Measurements from ENCODE around the gene MRPL36. TPM values are rescaled to one million over a fixed set of nuclear protein-coding genes. Genes with fewer than 3 reads are reported as not detected.

MRPL36 gene
- total and polyA plus RNA-seq, 4 donors = 22.3 to 106 (median 56.3) TPM

DNA sequence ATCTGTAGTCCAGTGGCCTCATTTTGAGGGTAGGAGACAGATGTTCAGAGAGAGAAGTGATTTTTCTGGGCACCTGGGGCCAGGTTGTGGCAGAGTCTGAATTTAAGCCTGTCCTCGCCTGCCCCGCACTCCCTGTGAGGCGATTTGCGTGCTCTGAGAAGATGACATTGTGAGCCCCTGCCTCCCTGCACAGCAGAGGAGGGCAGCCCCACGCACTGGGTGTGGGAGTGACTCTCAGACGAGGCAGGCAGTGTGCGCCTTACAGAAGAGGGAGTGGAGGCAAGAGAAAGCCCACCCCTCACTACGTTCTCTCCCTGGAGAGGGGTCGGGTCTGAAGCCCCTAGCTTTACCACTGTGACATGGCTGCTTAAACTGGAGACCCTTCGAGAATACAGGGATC is 47.4 kb upstream of the MRPL36 start:
- H3K9me3 ChIP-seq (ENCODE audit: control insufficient read depth in 4 of 4, low read length in 3 of 4) = no peaks in the 10 kb centered on the region
- no peak for TF ChIP-seq HNF4A (conservative IDR thresholded peaks at IDR 0.05)
- TF ChIP-seq, protein P1, sequence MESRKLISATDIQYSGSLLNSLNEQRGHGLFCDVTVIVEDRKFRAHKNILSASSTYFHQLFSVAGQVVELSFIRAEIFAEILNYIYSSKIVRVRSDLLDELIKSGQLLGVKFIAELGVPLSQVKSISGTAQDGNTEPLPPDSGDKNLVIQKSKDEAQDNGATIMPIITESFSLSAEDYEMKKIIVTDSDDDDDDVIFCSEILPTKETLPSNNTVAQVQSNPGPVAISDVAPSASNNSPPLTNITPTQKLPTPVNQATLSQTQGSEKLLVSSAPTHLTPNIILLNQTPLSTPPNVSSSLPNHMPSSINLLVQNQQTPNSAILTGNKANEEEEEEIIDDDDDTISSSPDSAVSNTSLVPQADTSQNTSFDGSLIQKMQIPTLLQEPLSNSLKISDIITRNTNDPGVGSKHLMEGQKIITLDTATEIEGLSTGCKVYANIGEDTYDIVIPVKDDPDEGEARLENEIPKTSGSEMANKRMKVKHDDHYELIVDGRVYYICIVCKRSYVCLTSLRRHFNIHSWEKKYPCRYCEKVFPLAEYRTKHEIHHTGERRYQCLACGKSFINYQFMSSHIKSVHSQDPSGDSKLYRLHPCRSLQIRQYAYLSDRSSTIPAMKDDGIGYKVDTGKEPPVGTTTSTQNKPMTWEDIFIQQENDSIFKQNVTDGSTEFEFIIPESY (IDR thresholded peaks at IDR 0.05) = no peak
- no peak for TF ChIP-seq GABPA (IDR thresholded peaks at IDR 0.05 in 1 of 2, conservative IDR thresholded peaks at IDR 0.05 in 1 of 2)
- no peak for TF ChIP-seq JUND (IDR thresholded peaks at IDR 0.05)
- TF ChIP-seq, protein P2, sequence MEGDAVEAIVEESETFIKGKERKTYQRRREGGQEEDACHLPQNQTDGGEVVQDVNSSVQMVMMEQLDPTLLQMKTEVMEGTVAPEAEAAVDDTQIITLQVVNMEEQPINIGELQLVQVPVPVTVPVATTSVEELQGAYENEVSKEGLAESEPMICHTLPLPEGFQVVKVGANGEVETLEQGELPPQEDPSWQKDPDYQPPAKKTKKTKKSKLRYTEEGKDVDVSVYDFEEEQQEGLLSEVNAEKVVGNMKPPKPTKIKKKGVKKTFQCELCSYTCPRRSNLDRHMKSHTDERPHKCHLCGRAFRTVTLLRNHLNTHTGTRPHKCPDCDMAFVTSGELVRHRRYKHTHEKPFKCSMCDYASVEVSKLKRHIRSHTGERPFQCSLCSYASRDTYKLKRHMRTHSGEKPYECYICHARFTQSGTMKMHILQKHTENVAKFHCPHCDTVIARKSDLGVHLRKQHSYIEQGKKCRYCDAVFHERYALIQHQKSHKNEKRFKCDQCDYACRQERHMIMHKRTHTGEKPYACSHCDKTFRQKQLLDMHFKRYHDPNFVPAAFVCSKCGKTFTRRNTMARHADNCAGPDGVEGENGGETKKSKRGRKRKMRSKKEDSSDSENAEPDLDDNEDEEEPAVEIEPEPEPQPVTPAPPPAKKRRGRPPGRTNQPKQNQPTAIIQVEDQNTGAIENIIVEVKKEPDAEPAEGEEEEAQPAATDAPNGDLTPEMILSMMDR (IDR thresholded peaks at IDR 0.05; ENCODE audit: low read depth, low read length, missing input control) = no peak
- TF ChIP-seq EGR1 (IDR thresholded peaks at IDR 0.05; ENCODE audit: low read depth in 2 of 2) = no peak
- TF ChIP-seq RAD21 (IDR thresholded peaks at IDR 0.05) = no peak
- no peak overlapping the region for H3K9ac ChIP-seq (ENCODE audit: low read depth in 1 of 2, low read length in 2 of 2)
- peaks cover 0 to 6% (median 0%) of the 10 kb centered on the region in 4 donors for H3K27me3 ChIP-seq (ENCODE audit: control insufficient read depth in 4 of 4, insufficient read depth in 4 of 4, low read length in 3 of 4)
- no peak overlapping the region for H3K27ac ChIP-seq (ENCODE audit: low read depth in 1 of 2, low read length in 2 of 2)
- 75% methylated on average over 10 of the region's 10 CpGs for WGBS
- no peaks in the 10 kb centered on the region for H3K36me3 ChIP-seq (ENCODE audit: control insufficient read depth in 4 of 4, insufficient read depth in 3 of 4, low read depth in 1 of 4, low read length in 3 of 4)
- no peak overlapping the region for H3K4me3 ChIP-seq (ENCODE audit: low read depth in 1 of 3, low read length in 3 of 3)
- no peak for DNase-seq (ENCODE audit: low spot score)
- H3K4me1 ChIP-seq (ENCODE audit: control insufficient read depth in 4 of 4, insufficient read depth in 4 of 4, low read length in 3 of 4) = no peaks in the 10 kb centered on the region

DNA sequence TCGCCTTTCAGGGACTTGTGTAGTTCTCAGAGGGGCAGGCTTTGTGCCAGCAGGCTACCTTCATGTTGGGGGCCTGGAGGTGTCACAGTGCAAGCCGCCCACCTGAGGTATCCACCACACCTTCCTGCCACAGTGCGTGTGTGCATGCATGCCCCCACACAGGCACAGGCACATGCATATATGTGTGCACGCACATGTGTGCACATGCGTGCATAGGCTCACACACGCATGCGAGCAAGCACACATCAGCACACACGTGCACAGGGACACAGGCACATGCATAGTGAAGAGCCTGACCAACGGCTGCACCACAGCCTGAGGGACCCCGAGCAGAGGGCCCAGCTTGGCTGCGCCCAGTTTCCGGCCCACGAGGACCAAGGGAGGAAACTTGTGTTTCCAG is 46.9 kb upstream of the MRPL36 start:
- Histone ChIP-seq H3K9me3 (ENCODE audit: control insufficient read depth in 4 of 4, low read length in 3 of 4) (no peaks in the 10 kb centered on the region), H3K9ac (ENCODE audit: low read depth in 1 of 2, low read length in 2 of 2) (no peak overlapping the region), H3K36me3 (ENCODE audit: control insufficient read depth in 4 of 4, insufficient read depth in 3 of 4, low read depth in 1 of 4, low read length in 3 of 4) (no peaks in the 10 kb centered on the region), H3K4me3 (ENCODE audit: low read depth in 1 of 3, low read length in 3 of 3) (no peak overlapping the region), H3K4me1 (ENCODE audit: control insufficient read depth in 4 of 4, insufficient read depth in 4 of 4, low read length in 3 of 4) (no peaks in the 10 kb centered on the region), H3K27ac (ENCODE audit: low read depth in 1 of 2, low read length in 2 of 2) (no peak overlapping the region), H3K27me3 (ENCODE audit: control insufficient read depth in 4 of 4, insufficient read depth in 4 of 4, low read length in 3 of 4) (peaks cover 0 to 3% (median 0%) of the 10 kb centered on the region in 4 donors)
- DNase-seq (ENCODE audit: low spot score) = no peak
- WGBS = 82% methylated on average over 13 of the region's 13 CpGs
- no peak for TF ChIP-seq YY1 (IDR thresholded peaks at IDR 0.05)
- TF ChIP-seq, protein P3, sequence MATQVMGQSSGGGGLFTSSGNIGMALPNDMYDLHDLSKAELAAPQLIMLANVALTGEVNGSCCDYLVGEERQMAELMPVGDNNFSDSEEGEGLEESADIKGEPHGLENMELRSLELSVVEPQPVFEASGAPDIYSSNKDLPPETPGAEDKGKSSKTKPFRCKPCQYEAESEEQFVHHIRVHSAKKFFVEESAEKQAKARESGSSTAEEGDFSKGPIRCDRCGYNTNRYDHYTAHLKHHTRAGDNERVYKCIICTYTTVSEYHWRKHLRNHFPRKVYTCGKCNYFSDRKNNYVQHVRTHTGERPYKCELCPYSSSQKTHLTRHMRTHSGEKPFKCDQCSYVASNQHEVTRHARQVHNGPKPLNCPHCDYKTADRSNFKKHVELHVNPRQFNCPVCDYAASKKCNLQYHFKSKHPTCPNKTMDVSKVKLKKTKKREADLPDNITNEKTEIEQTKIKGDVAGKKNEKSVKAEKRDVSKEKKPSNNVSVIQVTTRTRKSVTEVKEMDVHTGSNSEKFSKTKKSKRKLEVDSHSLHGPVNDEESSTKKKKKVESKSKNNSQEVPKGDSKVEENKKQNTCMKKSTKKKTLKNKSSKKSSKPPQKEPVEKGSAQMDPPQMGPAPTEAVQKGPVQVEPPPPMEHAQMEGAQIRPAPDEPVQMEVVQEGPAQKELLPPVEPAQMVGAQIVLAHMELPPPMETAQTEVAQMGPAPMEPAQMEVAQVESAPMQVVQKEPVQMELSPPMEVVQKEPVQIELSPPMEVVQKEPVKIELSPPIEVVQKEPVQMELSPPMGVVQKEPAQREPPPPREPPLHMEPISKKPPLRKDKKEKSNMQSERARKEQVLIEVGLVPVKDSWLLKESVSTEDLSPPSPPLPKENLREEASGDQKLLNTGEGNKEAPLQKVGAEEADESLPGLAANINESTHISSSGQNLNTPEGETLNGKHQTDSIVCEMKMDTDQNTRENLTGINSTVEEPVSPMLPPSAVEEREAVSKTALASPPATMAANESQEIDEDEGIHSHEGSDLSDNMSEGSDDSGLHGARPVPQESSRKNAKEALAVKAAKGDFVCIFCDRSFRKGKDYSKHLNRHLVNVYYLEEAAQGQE (IDR thresholded peaks at IDR 0.05) = no peak
- no peak for TF ChIP-seq FOXA2 (IDR thresholded peaks at IDR 0.05)
- TF ChIP-seq HNF4G (IDR thresholded peaks at IDR 0.05) = no peak
- TF ChIP-seq GABPA (IDR thresholded peaks at IDR 0.05 in 1 of 2, conservative IDR thresholded peaks at IDR 0.05 in 1 of 2) = no peak
